Peyer's patch (tissue), 4 donors: ENCODE data around the gene PCDHB2. TPM values are rescaled to one million over a fixed set of nuclear protein-coding genes. Genes with fewer than 3 reads are reported as not detected.
"Not testable (repeated sequence)": the region's sequence is repeated elsewhere in the genome, so short reads cannot be mapped to it uniquely, and the experiment has no call there.

Experiments used
- DNase-seq, 3 donors: peaks; one replicate each; pipeline ENCODE4 v3.0.0-alpha.2; 2017 to 2019
- H3K27ac ChIP-seq, 4 donors: fragments of 200-600 bp; sonication (generic); one replicate each; pipeline ENCODE4 v1.5.1; 2016 to 2019
- H3K27me3 ChIP-seq, 2 donors: fragments of 200-600 bp; sonication (generic); one replicate each; pipeline ENCODE4 v1.5.1; 2019
- H3K36me3 ChIP-seq, 3 donors: fragments of 200-600 bp; sonication (generic); one replicate each; pipeline ENCODE4 v1.5.1; 2016 to 2019
- H3K4me1 ChIP-seq, 4 donors: fragments of 200-600 bp; sonication (generic); one replicate each; pipeline ENCODE4 v1.5.1; 2016 to 2019
- H3K4me3 ChIP-seq, 4 donors: fragments of 200-600 bp; sonication (generic); 1 replicate in 3 of 4; 2 replicates in 1 of 4; pipeline ENCODE4 v1.5.1; 2016 to 2019; ENCODE audit warnings: mild to moderate bottlenecking in 1 of 4
- H3K9me3 ChIP-seq, 4 donors: fragments of 200-600 bp; sonication (generic); one replicate each; pipeline ENCODE4 v1.5.1; 2016 to 2019; ENCODE audit warnings: mild to moderate bottlenecking in 1 of 4
- CTCF ChIP-seq, 6 experiments: fragments of 450-650 bp in 4 of 6; fragments of 200-600 bp in 2 of 6; sonication (generic) in 1 of 6; IDR thresholded peaks; one replicate each; pipeline ENCODE4 v1.5.1; 2017 to 2019; ENCODE audit warnings: antibody characterized with exemption in 6 of 6, mild to moderate bottlenecking in 3 of 6, moderate library complexity in 1 of 6
- POLR2A ChIP-seq, 2 donors: fragments of 450-650 bp; IDR thresholded peaks; one replicate each; pipeline ENCODE4 v1.5.1; 2017; ENCODE audit warnings: antibody characterized with exemption in 2 of 2, mild to moderate bottlenecking in 2 of 2, moderate library complexity in 2 of 2
- total RNA-seq, 4 donors: library from RNA; depleted of rRNA; stranded (reverse); fragments of >200 nt; gene quantifications; one replicate each; pipeline ENCODE4 v1.1.0, GENCODE V29; 2016

PCDHB2 gene
- total RNA-seq, 4 donors from 2014 or later, result 0.35 to 1.3 (median 0.65) TPM

- Histone ChIP-seq H3K36me3 (no peaks in the 10 kb centered on the region), H3K4me1 (no peaks in the 10 kb centered on the region), H3K27ac (no peak within 1 kb of the TSS), H3K4me3 (peak within 1 kb of the TSS in 1 of 4 donors; percentile 8), H3K27me3 (no peaks in the 10 kb centered on the region), H3K9me3 (peaks cover 0 to 38% (median 0%) of the 10 kb centered on the region in 4 donors)
- DNase-seq, result no peak
- TF ChIP-seq CTCF (IDR thresholded peaks at IDR 0.05), result no peak
- TF ChIP-seq POLR2A (IDR thresholded peaks at IDR 0.05), result no peak
Observed at GRCh38 chr5:141135030-141135717, 40.8 kb downstream of the PCDHB2 start, which contains the start of gene PCDHB5. Gene PCDHB5, plus strand, starts transcription at chr5:141135206. Its CDS starts 229 bp downstream, at chr5:141135435.

DNA sequence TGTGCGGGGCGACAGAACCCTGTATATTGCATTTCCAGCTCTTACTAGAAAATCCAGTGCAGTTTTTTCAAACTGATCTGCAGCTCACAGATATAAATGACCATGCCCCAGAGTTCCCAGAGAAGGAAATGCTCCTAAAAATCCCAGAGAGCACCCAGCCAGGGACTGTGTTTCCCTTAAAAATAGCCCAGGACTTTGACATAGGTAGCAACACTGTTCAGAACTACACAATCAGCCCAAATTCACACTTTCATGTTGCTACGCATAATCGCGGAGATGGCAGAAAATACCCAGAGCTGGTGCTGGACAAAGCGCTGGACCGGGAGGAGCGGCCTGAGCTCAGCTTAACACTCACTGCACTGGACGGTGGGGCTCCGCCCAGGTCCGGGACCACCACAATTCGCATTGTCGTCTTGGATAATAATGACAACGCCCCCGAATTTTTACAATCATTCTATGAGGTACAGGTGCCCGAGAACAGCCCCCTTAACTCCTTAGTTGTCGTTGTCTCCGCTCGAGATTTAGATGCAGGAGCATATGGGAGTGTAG, 41.4 kb downstream of the PCDHB2 start:
- Histone ChIP-seq H3K4me1 (no peaks in the 10 kb centered on the region), H3K4me3 (peak overlapping the region in 1 of 4 donors; percentile 8), H3K36me3 (no peaks in the 10 kb centered on the region), H3K27me3 (no peaks in the 10 kb centered on the region), H3K9me3 (peaks cover 0 to 38% (median 0%) of the 10 kb centered on the region in 4 donors), H3K27ac (no peak overlapping the region)
- TF ChIP-seq POLR2A (IDR thresholded peaks at IDR 0.05) (no peak), CTCF (IDR thresholded peaks at IDR 0.05) (no peak)
- no peak for DNase-seq

- DNase-seq, H3K27ac ChIP-seq, H3K27me3 ChIP-seq, H3K36me3 ChIP-seq, H3K4me3 ChIP-seq, H3K4me1 ChIP-seq: not testable (repeated sequence)
- H3K9me3 ChIP-seq, result peaks cover 0 to 38% (median 0%) of the 10 kb centered on the region in 4 donors
Observed at GRCh38 chr5:141137346-141137745, 42.9 kb downstream of the PCDHB2 start.

Other genes starting within 250 kb of the PCDHB2 start
- gene PCDHA9, start 246.2 kb upstream of the PCDHB2 start, total RNA-seq, result under 1 TPM in 1 of 4 donors, not detected in 3; 0.83 TPM
- gene PCDHA10, start 238.7 kb upstream of the PCDHB2 start, total RNA-seq, result 1 to 10 TPM in 1 of 4 donors, under 1 TPM in 3; 0.38 to 5.8 (median 0.46) TPM
- 1 to 10 TPM in 1 of 4 donors, under 1 TPM in 3; 0.27 to 5.8 (median 0.40) TPM for gene PCDHA11, start 225.7 kb upstream of the PCDHB2 start, total RNA-seq
- 1 to 10 TPM in 1 of 4 donors, under 1 TPM in 2, not detected in 1; 0.27 to 1.1 (median 0.83) TPM for gene PCDHA12, start 219.3 kb upstream of the PCDHB2 start, total RNA-seq
- gene PCDHA13, start 212.5 kb upstream of the PCDHB2 start, total RNA-seq, result 1 to 10 TPM in 1 of 4 donors, under 1 TPM in 1, not detected in 2; 0.27 to 3.3 TPM
- 1 to 10 TPM in 1 of 4 donors, under 1 TPM in 1, not detected in 2; 0.54 to 2.5 TPM for gene PCDHAC1, start 168.3 kb upstream of the PCDHB2 start, total RNA-seq
- 1 to 10 TPM in 1 of 4 donors, under 1 TPM in 3; 0.18 to 1.7 (median 0.43) TPM for gene PCDHAC2, start 128.1 kb upstream of the PCDHB2 start, total RNA-seq
- not detected for gene PCDHB1, start 43.2 kb upstream of the PCDHB2 start, total RNA-seq
- 1 to 10 TPM in 2 of 4 donors, under 1 TPM in 1, not detected in 1; 0.70 to 4.1 (median 1.1) TPM for gene PCDHB3, start 5.9 kb downstream of the PCDHB2 start, total RNA-seq
- 1 to 10 TPM in 2 of 4 donors, under 1 TPM in 1, not detected in 1; 0.80 to 6.6 (median 1.2) TPM for gene PCDHB4, start 27.2 kb downstream of the PCDHB2 start, total RNA-seq
- gene PCDHB5, start 40.6 kb downstream of the PCDHB2 start, total RNA-seq, result under 1 TPM in 1 of 4 donors, not detected in 3; 0.18 TPM
- gene PCDHB6, start 55.4 kb downstream of the PCDHB2 start, total RNA-seq, result under 1 TPM in 1 of 4 donors, not detected in 3; 0.54 TPM
- under 1 TPM in 2 of 4 donors, not detected in 2; 0.53 to 0.54 TPM for gene PCDHB7, start 78.0 kb downstream of the PCDHB2 start, total RNA-seq
- not detected for gene PCDHB8, start 83.2 kb downstream of the PCDHB2 start, total RNA-seq
- 1 to 10 TPM in 1 of 4 donors, under 1 TPM in 2, not detected in 1; 0.35 to 5.8 (median 0.40) TPM for gene PCDHB16, start 87.8 kb downstream of the PCDHB2 start, total RNA-seq
- gene PCDHB9, start 92.5 kb downstream of the PCDHB2 start, total RNA-seq, result 1 to 10 TPM in 1 of 4 donors, under 1 TPM in 3; 0.18 to 1.7 (median 0.39) TPM
- under 1 TPM in 3 of 4 donors, not detected in 1; 0.54 to 0.83 (median 0.76) TPM for gene PCDHB10, start 97.7 kb downstream of the PCDHB2 start, total RNA-seq
- 1 to 10 TPM in 1 of 4 donors, under 1 TPM in 1, not detected in 2; 0.27 to 2.8 TPM for gene PCDHB11, start 105.0 kb downstream of the PCDHB2 start, total RNA-seq
- 1 to 10 TPM in 1 of 4 donors, under 1 TPM in 3; 0.35 to 4.1 (median 0.88) TPM for gene PCDHB12, start 114.1 kb downstream of the PCDHB2 start, total RNA-seq
- gene PCDHB13, start 119.3 kb downstream of the PCDHB2 start, total RNA-seq, result under 1 TPM; 0.13 to 0.83 (median 0.32) TPM
- 1 to 10 TPM in 1 of 4 donors, under 1 TPM in 2, not detected in 1; 0.19 to 1.1 (median 0.54) TPM for gene PCDHB14, start 128.7 kb downstream of the PCDHB2 start, total RNA-seq
- under 1 TPM in 2 of 4 donors, not detected in 2; 0.27 to 0.35 TPM for gene PCDHB15, start 150.8 kb downstream of the PCDHB2 start, total RNA-seq
- 1 to 10 TPM; 1.1 to 4.1 (median 2.9) TPM for gene SLC25A2, start 209.4 kb downstream of the PCDHB2 start, total RNA-seq
- 10 to 100 TPM; 42.2 to 80.0 (median 47.5) TPM for gene TAF7, start 226.2 kb downstream of the PCDHB2 start, total RNA-seq
- 1 to 10 TPM in 1 of 4 donors, not detected in 3; 1.7 TPM for gene PCDHGA1, start 235.9 kb downstream of the PCDHB2 start, total RNA-seq
- 1 to 10 TPM in 2 of 4 donors, under 1 TPM in 1, not detected in 1; 0.57 to 1.7 (median 1.1) TPM for gene PCDHGA2, start 244.1 kb downstream of the PCDHB2 start, total RNA-seq
- 1 to 10 TPM in 1 of 4 donors, under 1 TPM in 2, not detected in 1; 0.40 to 1.7 (median 0.76) TPM for gene PCDHGA3, start 249.2 kb downstream of the PCDHB2 start, total RNA-seq